GM12865 (cell line): ENCODE data around the gene DSPP.

ENCODE experiments used
- DNase-seq: peaks from one replicate; pipeline ENCODE4 v3.0.0; 2010; ENCODE audit warnings: low read depth
- H3K4me3 ChIP-seq: 2 replicates; pipeline ENCODE4 v1.5.1; 2011; ENCODE audit warnings: mild to moderate bottlenecking, low read depth, low read length, control low read depth
- CTCF ChIP-seq: IDR thresholded peaks from 2 replicates; pipeline ENCODE4 v1.5.1; 2011; ENCODE audit warnings: low read length, control low read depth, low read depth, inconsistent platforms; ENCODE audit not compliant: insufficient read depth; ENCODE audit errors: missing control alignments

The DSPP gene

DNA sequence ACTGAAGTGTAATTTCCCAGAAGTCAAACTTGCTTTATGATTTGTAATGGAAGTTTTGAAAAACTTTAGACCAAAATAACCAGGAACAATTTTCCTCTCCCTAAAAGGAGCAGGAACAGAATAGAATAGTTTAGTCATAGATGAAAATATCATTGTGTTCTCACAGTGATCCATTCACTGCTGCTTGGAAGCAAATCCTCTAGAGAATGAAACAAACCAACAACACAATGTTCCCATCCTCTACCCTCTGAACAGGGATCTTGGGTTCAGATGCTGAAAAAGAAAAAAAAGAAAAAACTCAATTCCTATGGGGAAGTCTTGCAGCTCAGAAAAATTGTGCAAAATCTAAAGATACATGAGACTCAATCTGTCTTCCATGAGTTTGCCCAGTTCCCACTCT is 12.2 kb downstream of the DSPP start:
- no peak overlapping the region for H3K4me3 ChIP-seq
- no peak for TF ChIP-seq CTCF
- no peak for DNase-seq

DNA sequence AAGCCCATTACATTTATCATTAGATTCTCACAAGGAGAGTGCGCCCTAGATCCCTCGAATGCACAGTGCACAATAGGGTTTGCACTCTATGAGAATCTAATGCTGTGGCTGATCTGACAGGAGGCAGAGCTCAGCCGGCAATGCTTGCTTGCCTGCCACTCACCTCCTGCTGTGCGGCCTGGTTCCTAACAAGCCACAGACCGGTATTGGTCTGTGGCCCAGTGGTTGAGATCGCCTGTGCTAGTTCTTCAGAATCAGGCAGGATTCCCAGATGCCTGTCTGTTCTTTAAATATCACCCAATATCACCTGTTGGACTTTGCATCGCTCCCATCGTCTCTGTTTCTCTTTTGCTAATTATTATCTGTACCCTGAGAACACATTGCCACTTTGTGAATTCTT is 14.0 kb downstream of the DSPP start:
- DNase-seq: no peak
- H3K4me3 ChIP-seq: no peak overlapping the region
- no peak for TF ChIP-seq CTCF

- peak; percentile 2 for DNase-seq
Observed at GRCh38 chr4:87624698-87625097, 16.4 kb downstream of the DSPP start.

GRCh38 chr4:87631668-87632067 is 23.3 kb downstream of the DSPP start:
- no peak for DNase-seq
- H3K4me3 ChIP-seq: no peak overlapping the region
- no peak for TF ChIP-seq CTCF

More at GRCh38 chr4:87624698-87625097, 16.4 kb downstream of the DSPP start:
- H3K4me3 ChIP-seq: no peak overlapping the region
- no peak for TF ChIP-seq CTCF

DNA sequence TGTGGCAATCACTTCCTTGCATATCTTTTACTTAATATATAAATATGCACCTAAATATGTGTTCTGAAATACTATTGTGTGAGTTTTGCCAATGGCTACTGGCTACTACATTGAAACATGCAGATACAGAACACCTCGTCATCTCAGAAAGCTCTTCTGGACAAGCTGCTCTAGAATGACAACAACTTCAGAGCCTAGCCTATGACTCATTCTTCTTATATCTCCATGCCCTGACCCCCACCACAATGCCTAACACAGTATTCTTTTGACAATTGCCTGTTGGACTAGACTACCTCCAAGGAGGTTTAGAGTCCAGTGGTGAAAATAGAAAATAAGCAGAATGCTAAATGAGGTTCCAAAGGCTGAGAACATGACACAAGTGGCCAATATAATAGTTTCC is 24.1 kb downstream of the DSPP start:
- DNase-seq: no peak
- H3K4me3 ChIP-seq: no peak overlapping the region
- TF ChIP-seq CTCF: no peak

DNA sequence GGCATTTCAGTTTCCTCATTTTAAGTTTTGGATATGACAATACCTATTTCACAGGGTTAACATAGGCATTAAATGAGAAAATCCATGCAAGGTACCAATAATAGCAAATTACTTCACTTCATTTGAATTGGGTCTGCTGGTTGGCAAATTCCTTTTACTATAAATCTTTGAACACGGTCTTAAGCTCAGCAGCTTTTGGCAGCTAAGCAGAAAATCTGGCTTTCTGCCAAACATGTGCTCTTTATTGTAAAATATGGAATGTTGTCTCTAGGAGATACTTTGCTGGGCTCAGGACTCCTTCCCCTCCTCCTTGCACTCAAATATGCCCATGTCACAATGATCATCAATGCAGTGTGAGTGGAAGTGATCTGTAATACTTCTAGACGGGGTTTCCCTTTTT is 24.9 kb downstream of the DSPP start:
- no peak for TF ChIP-seq CTCF
- DNase-seq: no peak
- H3K4me3 ChIP-seq: no peak overlapping the region

GRCh38 chr4:87644286-87644685 is 36.0 kb downstream of the DSPP start:
- DNase-seq: no peak
- H3K4me3 ChIP-seq: no peak overlapping the region
- TF ChIP-seq CTCF: no peak
